Stimulated activated CD8-positive, alpha-beta memory T cell treated with anti-CD3 and anti-CD28 coated beads, Interleukin-7, amount 100 ng/mL, for 24 hours (primary cell): ENCODE results near the gene HACE1.

Source experiments
- DNase-seq: peaks from one replicate; pipeline ENCODE4 v3.0.0-alpha.2; 2020; ENCODE audit warnings: low read depth

The HACE1 gene

GRCh38 chr6:104736545-104736944, 123.2 kb downstream of the HACE1 start:
- DNase-seq = no peak

GRCh38 chr6:104730450-104730849, 129.3 kb downstream of the HACE1 start:
- no peak for DNase-seq

- no peak for DNase-seq
These were observed 130.3 kb downstream of the HACE1 start for GRCh38 chr6:104729433-104729832.

GRCh38 chr6:104728448-104728847, 131.3 kb downstream of the HACE1 start:
- DNase-seq = no peak

GRCh38 chr6:104718672-104719071, 141.0 kb downstream of the HACE1 start:
- no peak for DNase-seq

- DNase-seq = no peak
These were observed 142.9 kb downstream of the HACE1 start for GRCh38 chr6:104716858-104717257.

- DNase-seq = no peak
These were observed 144.9 kb downstream of the HACE1 start for GRCh38 chr6:104714796-104715195.

GRCh38 chr6:104713982-104714381, 145.7 kb downstream of the HACE1 start:
- DNase-seq = no peak

GRCh38 chr6:104711371-104711770, 148.3 kb downstream of the HACE1 start:
- DNase-seq = no peak

GRCh38 chr6:104710543-104711335, 149.0 kb downstream of the HACE1 start:
- DNase-seq = no peak

- no peak for DNase-seq
These were observed 153.7 kb downstream of the HACE1 start for GRCh38 chr6:104705916-104706442.

- no peak for DNase-seq
These were observed 154.5 kb downstream of the HACE1 start for GRCh38 chr6:104705095-104705707.

GRCh38 chr6:104704191-104704590, 155.5 kb downstream of the HACE1 start:
- no peak for DNase-seq

- DNase-seq = no peak
These were observed 157.4 kb downstream of the HACE1 start for GRCh38 chr6:104702126-104702841.

GRCh38 chr6:104700371-104701185, 159.1 kb downstream of the HACE1 start:
- DNase-seq = no peak

GRCh38 chr6:104699593-104700329, 160.0 kb downstream of the HACE1 start:
- no peak for DNase-seq

- DNase-seq = no peak
These were observed 160.7 kb downstream of the HACE1 start for GRCh38 chr6:104698979-104699378.

GRCh38 chr6:104692008-104692407, 167.7 kb downstream of the HACE1 start:
- DNase-seq = no peak

GRCh38 chr6:104689551-104690205, 170.0 kb downstream of the HACE1 start:
- no peak for DNase-seq

- no peak for DNase-seq
These were observed 171.3 kb downstream of the HACE1 start for GRCh38 chr6:104688283-104688969.
